ENCODE data around the gene ZNF711.
"Not testable (repeated sequence)": the region's sequence is repeated elsewhere in the genome, so short reads cannot be mapped to it uniquely, and the experiment has no call there.

The ZNF711 gene

DNA sequence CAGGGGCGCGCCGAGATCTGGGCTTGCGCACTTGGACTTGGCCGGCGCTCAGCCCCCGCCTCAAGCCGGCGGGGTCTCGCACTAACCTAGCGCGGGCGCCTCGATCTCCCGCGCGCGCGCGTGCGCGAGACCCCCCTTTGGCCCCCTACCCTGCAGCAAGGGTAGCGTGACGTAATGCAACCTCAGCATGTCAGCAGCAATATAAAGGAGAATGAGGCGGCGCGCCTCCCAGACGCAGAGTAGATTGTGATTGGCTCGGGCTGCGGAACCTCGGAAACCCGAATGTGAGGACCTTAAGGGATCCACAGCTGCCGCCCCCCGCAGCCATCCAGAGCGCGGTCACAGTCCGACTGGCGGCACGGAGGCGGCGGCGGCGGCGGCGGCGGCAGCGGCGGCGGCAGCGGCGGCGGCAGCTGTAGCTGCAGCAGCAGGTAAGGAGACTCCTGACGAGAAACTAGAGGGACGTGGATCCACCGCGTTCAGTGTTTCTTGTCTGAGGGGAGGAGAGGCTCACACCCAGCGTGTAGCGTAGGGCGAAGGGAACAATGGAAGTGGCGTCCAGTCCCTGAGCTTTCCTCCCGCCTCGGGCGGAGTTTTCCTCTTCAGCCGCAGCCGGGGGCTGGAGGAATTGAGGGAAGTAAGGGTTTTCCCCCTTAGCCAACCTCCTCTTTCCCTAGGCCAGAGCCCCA lies at the start of gene ZNF711, which contains the start of gene SATL1:
Gene ZNF711 (plus strand): TSS at position 231 of the 689 bp plus-strand sequence. CDS start 3,582 bp downstream, outside the sequence.
Gene SATL1 (minus strand): TSS at position 19 of the 689 bp plus-strand sequence. CDS start 134,811 bp downstream, outside the sequence.
- DNase-seq, result peak in 1 of 2 experiments; percentile 25

GRCh38 chrX:85196319-85196718 lies 47.5 kb upstream of the ZNF711 start:
- no peak for DNase-seq

DNA sequence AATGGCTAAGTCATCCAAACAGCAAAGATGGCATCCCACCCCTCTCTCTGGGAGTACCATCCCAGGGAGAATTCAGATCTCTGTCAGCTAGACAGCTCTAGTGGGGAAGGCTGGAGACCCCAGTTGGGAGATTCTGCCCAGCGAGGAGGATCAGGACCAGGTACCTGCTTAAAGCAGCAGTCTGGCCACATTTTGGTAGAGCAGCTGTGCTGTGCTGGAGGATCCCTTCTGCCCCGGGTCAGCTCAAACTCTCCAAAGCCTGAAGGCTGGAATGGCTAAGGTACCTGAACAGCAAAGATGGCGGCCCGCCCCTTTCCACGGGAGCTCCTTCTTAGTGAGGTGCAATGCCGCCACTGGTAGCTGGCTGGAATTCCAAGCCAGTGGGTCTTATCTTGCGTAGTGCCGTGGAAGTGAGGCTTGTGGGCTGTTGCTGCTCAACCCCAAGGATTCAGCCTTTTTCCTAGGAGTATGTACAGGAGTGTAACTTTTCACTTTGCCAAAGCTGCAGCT lies 40.3 kb upstream of the ZNF711 start:
- DNase-seq, result no peak

DNA sequence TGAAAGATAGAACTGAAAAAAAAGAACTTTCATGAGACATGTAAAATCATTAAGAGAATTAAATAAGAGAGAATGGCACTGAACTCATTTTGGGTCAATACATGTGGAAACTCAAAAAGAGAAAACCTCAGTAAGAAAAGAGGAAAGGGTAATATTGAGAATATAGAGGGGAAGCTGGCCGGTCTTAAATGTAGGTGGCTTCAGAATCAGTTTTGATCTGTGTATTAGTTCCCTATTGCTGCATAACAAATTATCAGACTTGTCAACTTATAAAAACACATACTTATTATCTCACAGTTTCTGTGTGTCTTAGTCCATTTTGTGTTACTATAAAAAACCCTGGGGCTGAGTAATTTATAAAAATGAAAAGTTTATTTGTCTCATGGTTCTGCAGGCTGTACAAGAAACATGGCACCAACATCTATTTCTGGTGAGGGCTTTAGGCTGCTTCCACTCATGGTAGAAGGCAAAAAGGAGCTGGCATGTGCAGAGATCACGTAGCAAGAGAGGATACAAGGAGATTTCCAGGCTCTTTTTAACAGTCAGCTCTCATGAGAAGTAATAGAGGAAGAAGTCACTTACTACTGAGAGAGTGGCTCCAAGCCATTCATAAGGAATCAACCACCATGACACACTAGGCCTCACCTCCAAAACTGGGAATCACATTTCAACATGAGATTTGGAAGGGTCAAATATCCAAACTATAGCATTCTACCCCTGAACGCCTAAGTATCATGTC lies 29.8 kb upstream of the ZNF711 start:
- no peak for DNase-seq

DNA sequence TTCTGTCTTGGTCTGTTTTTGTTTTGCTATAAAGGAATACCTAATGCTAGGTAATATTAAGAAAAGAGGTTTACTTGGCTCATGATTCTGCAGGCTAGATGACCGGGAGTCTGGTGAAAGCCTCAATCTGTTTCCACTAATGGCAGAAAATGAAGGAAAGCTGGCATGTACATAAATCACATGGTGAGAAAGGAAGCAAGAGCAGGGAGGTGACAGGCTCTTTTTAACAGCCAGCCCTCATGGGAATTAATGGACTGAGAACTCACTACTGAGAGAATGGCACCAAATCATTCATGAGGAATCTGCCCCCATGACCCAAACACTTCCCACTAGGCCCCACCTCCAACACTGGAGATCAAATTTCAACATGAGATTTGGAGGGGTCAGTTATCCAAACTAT lies 27.8 kb upstream of the ZNF711 start:
- no peak for DNase-seq

GRCh38 chrX:85221361-85221760 lies 22.4 kb upstream of the ZNF711 start:
- no peak for DNase-seq

- no peak for DNase-seq
These were observed 20.4 kb upstream of the ZNF711 start for GRCh38 chrX:85223359-85223758.

- no peak for DNase-seq
These were observed 636 bp upstream of the ZNF711 start for GRCh38 chrX:85243155-85243554.

GRCh38 chrX:85244450-85245211 lies 840 bp downstream of the ZNF711 start:
- DNase-seq, result no peak

DNA sequence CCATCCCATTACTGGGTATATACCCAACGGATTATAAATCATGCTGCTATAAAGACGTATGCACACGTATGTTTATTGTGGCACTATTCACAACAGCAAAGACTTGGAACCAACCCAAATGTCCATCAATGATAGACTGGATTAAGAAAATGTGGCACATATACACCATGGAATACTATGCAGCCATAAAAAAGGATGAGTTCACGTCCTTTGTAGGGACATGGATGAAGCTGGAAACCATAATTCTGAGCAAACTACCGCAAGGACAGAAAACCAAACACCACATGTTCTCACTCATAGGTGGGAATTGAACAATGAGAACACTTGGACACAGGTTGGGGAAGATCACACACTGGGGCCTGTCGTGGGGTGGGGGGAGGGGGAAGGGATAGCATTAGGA lies 41.5 kb downstream of the ZNF711 start:
- not testable (repeated sequence) for DNase-seq

GRCh38 chrX:85288992-85289723 lies 45.4 kb downstream of the ZNF711 start:
- DNase-seq, result no peak

- no peak for DNase-seq
These were observed 59.8 kb downstream of the ZNF711 start for GRCh38 chrX:85303544-85303943.

- no peak for DNase-seq
These were observed 65.9 kb downstream of the ZNF711 start for GRCh38 chrX:85309717-85310116.

GRCh38 chrX:85311348-85311747 lies 67.6 kb downstream of the ZNF711 start:
- DNase-seq, result not testable (repeated sequence)

Data from NCI-H187 (cell line).